Gastrocnemius medialis (tissue), 4 donors: ENCODE data around the gene TMIE.

ENCODE experiments used
- POLR2A ChIP-seq, 2 donors: fragments of 450-650 bp; IDR thresholded peaks; one replicate each; pipeline ENCODE4 v1.6.1; 2017; ENCODE audit warnings: antibody characterized with exemption in 2 of 2, mild to moderate bottlenecking in 2 of 2, moderate library complexity in 2 of 2
- TF ChIP-seq, protein P1 (sequence below), 5 experiments: fragments of 450-650 bp in 3 of 5; fragments of 200-600 bp in 2 of 5; sonication (generic) in 2 of 5; IDR thresholded peaks in 4 of 5; conservative IDR thresholded peaks in 1 of 5; 1 replicate in 4 of 5; 2 replicates in 1 of 5; pipeline ENCODE4 v1.5.1; 2016 to 2019; ENCODE audit warnings: antibody characterized with exemption in 5 of 5, mild to moderate bottlenecking in 3 of 5, moderate library complexity in 3 of 5

DNA sequence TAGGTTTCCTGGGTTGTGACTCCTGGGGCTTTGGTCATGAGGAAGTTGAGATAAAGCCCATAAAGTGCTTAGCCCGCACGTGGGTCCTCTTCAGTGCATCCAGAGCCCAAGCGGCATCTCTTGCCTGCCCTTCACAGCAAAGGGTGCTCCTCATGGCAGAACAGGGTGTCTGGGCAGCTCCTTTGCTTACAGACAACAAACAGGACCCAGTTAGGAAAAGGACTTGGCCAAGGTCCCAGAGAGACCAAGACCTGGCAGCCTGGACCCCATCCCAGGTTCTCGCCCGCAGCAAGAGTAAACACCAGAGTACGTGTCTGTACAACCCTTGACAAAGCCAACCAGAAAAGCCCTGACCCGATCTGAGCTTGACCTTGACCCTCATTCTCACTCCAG is 34.7 kb upstream of the TMIE start:
- TF ChIP-seq, protein P1, sequence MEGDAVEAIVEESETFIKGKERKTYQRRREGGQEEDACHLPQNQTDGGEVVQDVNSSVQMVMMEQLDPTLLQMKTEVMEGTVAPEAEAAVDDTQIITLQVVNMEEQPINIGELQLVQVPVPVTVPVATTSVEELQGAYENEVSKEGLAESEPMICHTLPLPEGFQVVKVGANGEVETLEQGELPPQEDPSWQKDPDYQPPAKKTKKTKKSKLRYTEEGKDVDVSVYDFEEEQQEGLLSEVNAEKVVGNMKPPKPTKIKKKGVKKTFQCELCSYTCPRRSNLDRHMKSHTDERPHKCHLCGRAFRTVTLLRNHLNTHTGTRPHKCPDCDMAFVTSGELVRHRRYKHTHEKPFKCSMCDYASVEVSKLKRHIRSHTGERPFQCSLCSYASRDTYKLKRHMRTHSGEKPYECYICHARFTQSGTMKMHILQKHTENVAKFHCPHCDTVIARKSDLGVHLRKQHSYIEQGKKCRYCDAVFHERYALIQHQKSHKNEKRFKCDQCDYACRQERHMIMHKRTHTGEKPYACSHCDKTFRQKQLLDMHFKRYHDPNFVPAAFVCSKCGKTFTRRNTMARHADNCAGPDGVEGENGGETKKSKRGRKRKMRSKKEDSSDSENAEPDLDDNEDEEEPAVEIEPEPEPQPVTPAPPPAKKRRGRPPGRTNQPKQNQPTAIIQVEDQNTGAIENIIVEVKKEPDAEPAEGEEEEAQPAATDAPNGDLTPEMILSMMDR (IDR thresholded peaks at IDR 0.05 in 4 of 5, conservative IDR thresholded peaks at IDR 0.05 in 1 of 5), result no peak
- no peak for TF ChIP-seq POLR2A (IDR thresholded peaks at IDR 0.05)
